Vagina (tissue), 2 donors: ENCODE measurements around the gene GRIK4. TPM values are rescaled to one million over a fixed set of nuclear protein-coding genes. Genes with fewer than 3 reads are reported as not detected.

Experiments
- DNase-seq, 2 donors: peaks; one replicate each; pipeline ENCODE4 v3.0.0-alpha.2; 2017; ENCODE audit errors: extremely low spot score in 2 of 2
- H3K27ac ChIP-seq: fragments of 200-600 bp; sonication (generic); one replicate; pipeline ENCODE4 v1.5.1; 2019
- H3K27me3 ChIP-seq: fragments of 200-600 bp; sonication (generic); one replicate; pipeline ENCODE4 v1.5.1; 2019
- H3K36me3 ChIP-seq, 2 donors: fragments of 200-600 bp; sonication (generic); one replicate each; pipeline ENCODE4 v1.5.1; 2017 to 2019
- H3K4me1 ChIP-seq: fragments of 200-600 bp; sonication (generic); one replicate; pipeline ENCODE4 v1.5.1; 2019
- H3K4me3 ChIP-seq, 2 donors: fragments of 200-600 bp; sonication (generic); 1 replicate in 1 of 2; 2 replicates in 1 of 2; pipeline ENCODE4 v1.5.1; 2016 to 2019
- H3K9me3 ChIP-seq: fragments of 200-600 bp; sonication (generic); one replicate; pipeline ENCODE4 v1.5.1; 2019
- POLR2A ChIP-seq, 2 donors: fragments of 450-650 bp; IDR thresholded peaks; one replicate each; pipeline ENCODE4 v1.6.1; 2017; ENCODE audit warnings: antibody characterized with exemption in 2 of 2, mild to moderate bottlenecking in 2 of 2, moderate library complexity in 2 of 2
- POLR2AphosphoS5 ChIP-seq, 2 donors: sonication (generic); formaldehyde crosslinking; IDR thresholded peaks; one replicate each; pipeline ENCODE4 v1.9.0; 2017; ENCODE audit warnings: antibody characterized with exemption in 2 of 2, mild to moderate bottlenecking in 2 of 2, low read depth in 1 of 2; ENCODE audit not compliant: insufficient read depth in 1 of 2
- intact Hi-C: fragments of 100-400 bp; cut with DNase I; formaldehyde crosslinking; loops from one replicate; pipeline ENCODE4 v1.15.1; 2023
- total RNA-seq: library from RNA; depleted of rRNA; stranded (reverse); fragments of >200 nt; gene quantifications from one replicate; pipeline ENCODE4 v1.2.3, GENCODE V29; 2016
- TF ChIP-seq, protein P1 (sequence below), 3 experiments: fragments of 450-650 bp in 2 of 3; fragments of 200-600 bp in 1 of 3; sonication (generic) in 1 of 3; IDR thresholded peaks; one replicate each; pipeline ENCODE4 v1.5.1; 2017 to 2019; ENCODE audit warnings: antibody characterized with exemption in 3 of 3, mild to moderate bottlenecking in 2 of 3, moderate library complexity in 2 of 3

GRIK4 gene
- total RNA-seq, 1 donor from 2014 or later = 0.25 TPM

DNA sequence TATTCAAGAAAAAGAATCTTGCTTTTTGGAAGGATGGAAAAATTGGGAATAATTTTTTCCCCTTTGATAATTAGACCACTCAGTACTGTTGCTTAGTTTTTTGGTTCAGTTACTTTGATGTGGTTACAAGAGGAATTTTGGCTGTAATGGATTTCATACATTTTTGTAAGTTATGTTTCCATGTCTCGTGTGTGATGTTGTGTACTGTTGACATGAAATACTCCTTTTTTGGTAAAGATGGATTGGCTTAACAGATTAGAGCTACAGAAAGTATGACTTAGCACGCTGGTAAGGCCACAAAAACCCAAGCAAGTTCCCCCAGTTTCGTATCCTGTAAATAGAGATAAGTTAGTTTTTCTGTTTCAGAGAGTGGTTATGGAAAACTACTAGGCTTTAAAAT lies 524.2 kb downstream of the GRIK4 start:
- TF ChIP-seq, protein P1, sequence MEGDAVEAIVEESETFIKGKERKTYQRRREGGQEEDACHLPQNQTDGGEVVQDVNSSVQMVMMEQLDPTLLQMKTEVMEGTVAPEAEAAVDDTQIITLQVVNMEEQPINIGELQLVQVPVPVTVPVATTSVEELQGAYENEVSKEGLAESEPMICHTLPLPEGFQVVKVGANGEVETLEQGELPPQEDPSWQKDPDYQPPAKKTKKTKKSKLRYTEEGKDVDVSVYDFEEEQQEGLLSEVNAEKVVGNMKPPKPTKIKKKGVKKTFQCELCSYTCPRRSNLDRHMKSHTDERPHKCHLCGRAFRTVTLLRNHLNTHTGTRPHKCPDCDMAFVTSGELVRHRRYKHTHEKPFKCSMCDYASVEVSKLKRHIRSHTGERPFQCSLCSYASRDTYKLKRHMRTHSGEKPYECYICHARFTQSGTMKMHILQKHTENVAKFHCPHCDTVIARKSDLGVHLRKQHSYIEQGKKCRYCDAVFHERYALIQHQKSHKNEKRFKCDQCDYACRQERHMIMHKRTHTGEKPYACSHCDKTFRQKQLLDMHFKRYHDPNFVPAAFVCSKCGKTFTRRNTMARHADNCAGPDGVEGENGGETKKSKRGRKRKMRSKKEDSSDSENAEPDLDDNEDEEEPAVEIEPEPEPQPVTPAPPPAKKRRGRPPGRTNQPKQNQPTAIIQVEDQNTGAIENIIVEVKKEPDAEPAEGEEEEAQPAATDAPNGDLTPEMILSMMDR (IDR thresholded peaks at IDR 0.05) = no peak
- Histone ChIP-seq H3K27ac (no peak overlapping the region), H3K9me3 (no peaks in the 10 kb centered on the region), H3K4me1 (no peaks in the 10 kb centered on the region), H3K27me3 (no peaks in the 10 kb centered on the region), H3K4me3 (no peak overlapping the region), H3K36me3 (no peaks in the 10 kb centered on the region)
- DNase-seq = no peak
- intact Hi-C loops = no loop called here

DNA sequence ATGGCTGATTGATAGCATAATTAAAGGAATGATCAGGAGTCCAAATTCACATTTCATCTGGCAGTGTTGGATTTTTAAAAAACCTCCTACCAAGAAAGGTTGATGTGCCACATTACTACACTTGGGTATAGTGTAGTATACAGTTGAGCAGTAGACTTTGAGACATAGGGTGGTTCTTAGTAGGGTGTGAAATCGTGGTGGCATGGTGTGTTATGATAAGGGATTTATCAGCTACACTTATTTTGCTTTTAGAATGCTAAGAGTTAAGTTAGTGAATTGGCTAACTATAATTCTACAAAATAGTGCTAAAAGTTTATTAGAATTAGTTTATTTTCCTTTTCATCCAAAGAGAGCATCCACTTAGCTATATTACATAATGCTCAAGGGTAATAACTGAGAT lies 525.5 kb downstream of the GRIK4 start:
- intact Hi-C loops = no loop called here
- TF ChIP-seq, protein P1 (IDR thresholded peaks at IDR 0.05) = no peak
- no peak for TF ChIP-seq POLR2AphosphoS5 (IDR thresholded peaks at IDR 0.05; ENCODE audit: insufficient read depth in 1 of 2, low read depth in 1 of 2)
- TF ChIP-seq POLR2A (IDR thresholded peaks at IDR 0.05) = no peak
- Histone ChIP-seq H3K27ac (no peak overlapping the region), H3K4me3 (no peak overlapping the region), H3K27me3 (no peaks in the 10 kb centered on the region), H3K9me3 (no peaks in the 10 kb centered on the region), H3K4me1 (no peaks in the 10 kb centered on the region), H3K36me3 (no peaks in the 10 kb centered on the region)
- no peak for DNase-seq

Other genes with a start within 250 kb of the GRIK4 start
- 3.7 TPM for gene TLCD5, start 186.4 kb upstream of the GRIK4 start, total RNA-seq
- gene ARHGEF12, start 175.3 kb upstream of the GRIK4 start, total RNA-seq = 106 TPM